Measurements from ENCODE around the gene UCKL1.
"Not testable (repeated sequence)": the region's sequence is repeated elsewhere in the genome, so short reads cannot be mapped to it uniquely, and the experiment has no call there.

Gene UCKL1

DNA sequence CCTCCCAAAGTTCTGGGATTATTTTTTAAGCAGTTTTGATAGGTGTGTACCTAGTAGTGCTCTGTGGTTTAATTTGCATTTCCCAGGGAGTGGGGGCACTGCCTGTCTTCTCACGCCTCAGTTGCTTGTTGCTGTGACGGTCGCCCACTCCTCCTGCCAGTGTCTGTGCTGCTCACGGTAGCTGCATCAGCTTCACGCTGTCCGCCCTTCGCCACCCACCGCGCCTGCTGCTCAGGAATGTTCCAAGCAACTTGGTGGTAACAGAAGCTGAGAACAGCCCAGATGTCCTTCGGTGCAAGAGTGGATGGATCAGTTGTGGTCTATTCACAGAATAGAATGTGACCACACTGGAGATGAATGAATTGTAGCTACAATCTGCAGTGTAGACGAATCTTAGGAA lies 38.4 kb downstream of the UCKL1 start:
- no peak for DNase-seq

DNA sequence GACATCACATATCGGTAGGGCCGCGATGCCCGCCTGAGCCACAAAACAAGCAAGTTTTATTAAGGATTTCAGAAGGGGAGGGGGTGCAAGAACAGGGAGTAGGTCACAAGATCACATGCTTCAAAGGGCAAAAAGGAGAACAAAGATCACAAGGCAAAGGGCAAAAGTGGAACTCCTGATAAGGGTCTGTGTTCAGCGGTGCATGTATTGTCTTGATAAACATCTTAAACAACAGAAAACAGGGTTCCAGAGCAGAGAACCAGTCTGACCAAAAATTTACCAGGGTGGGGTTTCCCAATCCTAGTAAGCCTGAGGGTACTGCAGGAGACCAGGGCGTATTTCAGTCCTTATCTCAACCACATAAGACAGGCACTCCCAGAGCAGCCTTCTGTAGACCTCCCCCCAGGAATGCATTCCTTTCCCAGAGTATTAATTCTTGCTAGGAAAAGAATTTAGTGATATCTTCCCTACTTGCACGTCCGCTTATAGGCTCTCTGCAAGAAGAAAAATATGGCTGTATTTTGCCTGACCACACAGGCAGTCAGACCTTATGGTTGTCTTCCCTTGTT lies 39.8 kb downstream of the UCKL1 start:
- DNase-seq, result not testable (repeated sequence)

DNA sequence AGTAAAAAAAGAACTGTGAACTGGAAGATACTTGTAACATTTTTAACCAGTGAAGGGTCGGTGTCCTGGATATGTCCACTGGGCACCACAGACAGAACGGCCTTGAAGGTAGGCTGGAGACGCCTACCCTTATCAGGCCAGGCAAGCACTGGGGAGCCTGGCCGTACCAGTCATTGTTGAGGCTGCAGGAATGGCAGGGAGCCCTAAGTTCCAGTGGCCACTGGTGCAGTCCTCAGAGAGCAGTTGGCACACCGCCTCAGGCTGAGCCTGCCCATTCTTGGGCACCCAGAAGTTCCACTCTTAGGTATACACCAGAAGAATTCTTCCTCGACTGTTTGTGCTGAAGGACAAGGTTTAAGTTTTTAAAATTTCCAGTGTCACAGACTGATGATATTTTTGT lies 40.7 kb downstream of the UCKL1 start:
- no peak for DNase-seq

DNA sequence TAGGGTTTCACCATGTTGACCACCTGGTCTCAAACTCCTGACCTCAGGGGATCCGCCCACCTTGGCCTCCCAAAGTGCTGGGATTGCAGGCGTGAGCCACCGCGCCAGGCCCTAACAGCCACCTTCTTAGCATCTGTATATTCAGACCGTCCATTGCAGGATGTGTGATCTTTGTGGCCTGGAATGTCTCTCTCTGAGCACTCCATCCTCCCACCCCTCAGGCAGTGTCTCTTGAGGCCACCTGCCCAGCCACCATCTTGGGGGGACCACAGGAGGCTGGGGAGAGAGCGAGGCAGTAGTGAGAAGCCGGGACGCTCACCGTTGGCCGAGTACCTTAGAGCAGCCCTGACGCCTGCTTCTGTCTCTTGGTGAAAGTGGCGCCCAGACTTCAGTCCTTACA lies 42.4 kb downstream of the UCKL1 start:
- no peak for DNase-seq

DNA sequence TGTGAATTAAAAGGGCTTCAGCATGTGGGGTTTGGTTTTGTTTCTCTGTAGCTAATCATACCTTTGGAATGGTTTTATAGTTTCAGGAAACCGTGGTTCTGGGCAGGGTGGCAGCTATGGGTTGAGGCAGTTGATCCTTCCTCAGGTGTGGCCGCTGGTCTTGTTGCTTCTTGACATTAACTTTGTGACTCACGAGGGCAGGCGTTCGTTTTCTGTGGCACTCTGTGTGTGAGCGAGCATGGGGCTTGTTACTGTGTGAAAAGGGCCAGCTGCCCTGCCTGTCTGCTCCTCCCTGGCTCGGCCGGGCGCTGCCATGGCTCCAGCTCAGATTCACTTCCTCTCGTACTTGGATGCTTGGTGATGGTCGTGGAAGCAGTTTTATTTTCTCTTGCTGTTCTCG lies 45.0 kb downstream of the UCKL1 start:
- no peak for DNase-seq

DNA sequence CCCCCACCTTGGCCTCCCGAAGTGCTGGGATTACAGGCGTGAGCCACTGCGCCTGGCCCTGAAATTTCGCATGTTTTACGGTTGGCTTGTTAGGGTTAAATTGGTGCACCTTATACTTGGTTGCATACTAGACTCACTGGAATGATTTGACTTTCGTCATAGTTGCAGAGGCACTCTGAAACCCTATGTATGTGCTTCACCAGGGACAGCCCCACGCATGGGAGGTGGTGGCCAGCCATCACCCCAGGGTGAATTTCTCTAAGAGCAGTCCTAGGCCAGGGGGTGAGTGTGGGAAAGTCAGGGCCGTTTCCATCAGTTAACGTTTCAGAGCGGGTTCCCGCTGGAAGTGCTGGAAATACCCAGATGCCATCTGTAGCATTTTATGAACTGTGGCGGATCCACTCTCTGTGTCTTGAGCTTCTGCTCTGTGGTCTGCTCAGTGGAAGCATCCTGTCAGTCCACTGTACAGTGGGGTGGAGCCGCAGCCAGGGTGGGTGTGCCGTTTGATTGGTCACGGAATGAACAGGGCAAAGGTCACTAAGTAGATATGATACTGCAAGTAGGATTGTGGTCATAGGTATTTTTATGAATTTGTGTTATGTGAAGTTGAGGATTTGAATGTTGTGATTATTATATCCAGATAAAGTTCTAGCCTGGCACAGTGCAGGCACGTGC lies 48.1 kb downstream of the UCKL1 start:
- DNase-seq, result no peak

DNA sequence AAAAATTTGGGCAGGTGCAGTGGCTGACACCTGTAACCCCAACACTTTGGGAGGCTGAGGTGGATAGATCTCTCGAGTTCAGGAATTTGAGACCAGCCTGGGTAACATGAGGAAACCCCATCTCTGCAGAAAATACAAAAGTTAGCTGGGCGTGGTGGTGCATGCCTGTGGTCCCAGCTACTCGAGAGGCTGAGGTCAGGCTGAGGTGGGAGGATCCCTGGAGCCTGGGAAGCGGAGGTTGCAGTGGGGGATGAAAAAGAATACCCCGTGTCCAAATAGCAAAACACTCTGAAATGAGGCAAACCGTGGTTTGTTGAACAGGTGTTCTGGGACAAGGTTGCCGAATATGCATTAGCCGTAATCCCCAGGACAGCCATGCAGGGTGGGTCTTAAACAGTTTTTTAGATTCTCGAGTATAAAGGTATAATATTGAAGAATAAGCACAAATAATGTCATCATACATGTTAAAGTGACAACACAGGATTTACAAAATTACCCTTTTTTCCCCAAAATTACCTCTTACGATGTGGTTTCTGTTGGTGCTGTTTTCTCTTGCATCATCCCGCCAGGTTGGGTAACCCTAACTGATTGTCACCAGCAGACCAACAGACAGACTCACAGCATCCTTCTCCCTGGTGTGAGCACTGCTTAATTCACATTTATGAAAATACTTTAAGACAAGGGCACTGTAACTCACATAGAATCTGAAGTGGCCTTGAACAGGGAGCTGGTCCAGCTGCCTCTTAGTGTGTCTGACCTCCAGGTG lies 52.2 kb downstream of the UCKL1 start:
- DNase-seq, result no peak

DNA sequence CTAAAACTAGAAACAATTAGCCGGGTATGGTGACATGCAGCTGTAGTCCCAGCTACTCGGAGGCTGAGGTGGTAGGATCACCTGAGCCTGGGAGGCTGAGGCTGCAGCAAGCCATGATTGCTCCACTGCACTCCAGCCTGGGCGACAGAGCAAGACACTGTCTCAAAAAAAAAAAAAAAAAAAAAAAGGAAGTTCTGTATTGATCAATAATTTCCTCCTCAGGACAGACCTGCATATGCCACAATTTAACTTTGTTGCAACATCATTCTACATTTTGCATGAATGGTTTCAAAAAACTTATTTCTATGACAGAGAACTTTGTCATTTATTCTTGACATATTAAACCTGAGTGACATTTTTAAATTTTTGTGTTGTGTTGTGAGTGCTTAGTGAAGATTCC lies 55.8 kb downstream of the UCKL1 start:
- no peak for DNase-seq

DNA sequence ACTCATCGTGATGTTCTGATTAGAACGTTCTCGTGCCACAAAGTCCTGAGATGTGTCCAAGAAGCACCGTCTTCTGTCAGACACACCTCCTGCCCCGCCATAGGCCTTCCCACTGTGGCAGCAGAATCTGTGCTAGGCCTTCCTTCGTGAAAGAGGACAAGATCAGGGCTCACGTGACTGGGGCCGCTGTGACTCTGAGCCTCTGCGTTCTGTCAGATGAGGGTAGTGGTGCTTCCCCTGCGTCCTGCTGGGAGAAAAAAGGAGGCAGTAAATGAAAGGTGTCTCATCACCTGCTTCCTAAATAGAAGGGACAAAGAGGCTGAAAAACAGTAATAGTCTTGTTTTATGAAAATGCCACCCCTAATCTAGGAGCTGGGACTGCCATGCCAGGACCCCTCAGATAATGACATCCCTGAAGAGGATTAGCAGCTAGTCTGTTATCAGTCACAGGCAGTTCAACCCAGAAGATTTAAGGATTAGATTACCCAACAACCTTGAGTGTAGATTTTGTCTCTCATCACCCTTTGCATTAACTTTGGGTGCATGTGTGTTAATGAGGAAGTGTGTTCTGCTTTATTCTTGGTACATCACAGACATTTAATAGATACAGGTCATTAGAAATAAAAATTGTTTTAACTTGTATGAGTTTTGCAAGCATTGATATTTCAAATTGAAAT lies 57.2 kb downstream of the UCKL1 start:
- no peak for DNase-seq

DNA sequence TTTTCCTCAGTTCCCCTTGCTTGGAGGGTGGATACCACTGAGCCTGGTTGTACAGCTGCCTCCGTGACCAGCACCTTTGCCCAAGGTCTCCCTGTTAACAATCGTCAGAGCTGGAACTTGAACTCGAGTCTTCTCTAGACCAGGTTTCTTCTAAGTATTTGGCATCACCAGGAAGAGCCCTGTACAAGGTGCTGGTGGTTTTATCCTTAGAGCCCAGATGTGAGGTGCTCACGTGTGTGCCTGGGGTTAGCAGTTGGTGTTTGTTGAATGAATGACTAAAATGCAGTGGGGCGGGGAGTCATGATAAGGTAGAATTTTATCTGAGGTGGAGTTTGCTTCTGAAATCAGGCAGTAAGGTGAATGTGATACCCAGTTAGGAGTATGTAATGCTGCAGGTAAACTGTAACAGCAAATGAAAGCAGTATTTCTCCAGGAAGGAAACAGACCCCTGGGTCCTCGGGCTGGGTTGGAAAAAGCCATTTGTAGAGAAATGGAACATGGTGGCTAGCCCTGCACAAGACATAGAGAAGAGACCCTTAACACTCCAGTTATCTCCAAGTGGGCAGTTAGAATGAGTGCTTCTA lies 58.1 kb downstream of the UCKL1 start:
- no peak for DNase-seq

DNA sequence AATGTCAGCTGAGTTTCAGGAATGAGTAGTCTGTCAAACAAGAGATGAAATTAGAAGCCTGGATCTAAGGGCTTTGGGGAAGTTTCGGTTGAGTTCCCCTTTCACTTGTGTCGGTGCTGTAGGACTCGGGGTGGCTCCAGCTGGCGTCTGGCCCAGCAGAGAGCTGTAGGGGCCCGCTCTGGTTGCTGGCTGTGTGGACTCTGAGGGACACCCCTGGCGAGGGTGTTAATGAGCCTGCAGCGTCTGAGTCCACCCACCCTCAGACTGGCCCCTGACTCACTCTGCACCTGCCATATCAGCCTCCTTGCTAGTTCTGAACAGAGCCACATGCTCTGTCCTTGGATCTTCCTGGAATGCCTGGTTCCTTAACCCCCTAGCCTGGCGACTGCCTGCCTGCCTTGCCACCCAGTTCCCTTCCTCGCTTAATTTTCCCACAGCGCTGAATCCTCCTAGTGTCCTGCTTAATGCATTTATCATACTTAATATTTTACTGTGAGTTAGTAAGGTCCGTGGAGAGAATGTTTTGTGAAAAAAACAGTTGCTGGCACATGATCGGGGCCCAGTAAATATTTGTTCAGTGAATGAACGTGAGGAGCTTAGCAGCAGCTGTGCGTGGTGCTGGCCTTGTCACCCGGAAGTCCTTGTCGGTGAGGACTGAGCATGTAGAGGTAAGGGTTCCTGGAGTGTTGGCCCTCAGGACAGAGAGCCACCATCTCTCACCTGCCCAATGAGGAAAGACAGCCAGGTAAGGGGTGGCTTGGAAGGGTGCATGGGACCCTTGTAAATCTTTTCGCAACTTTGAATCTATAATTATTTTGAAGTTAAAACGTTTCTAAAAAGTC lies 59.7 kb downstream of the UCKL1 start:
- DNase-seq, result no peak

DNA sequence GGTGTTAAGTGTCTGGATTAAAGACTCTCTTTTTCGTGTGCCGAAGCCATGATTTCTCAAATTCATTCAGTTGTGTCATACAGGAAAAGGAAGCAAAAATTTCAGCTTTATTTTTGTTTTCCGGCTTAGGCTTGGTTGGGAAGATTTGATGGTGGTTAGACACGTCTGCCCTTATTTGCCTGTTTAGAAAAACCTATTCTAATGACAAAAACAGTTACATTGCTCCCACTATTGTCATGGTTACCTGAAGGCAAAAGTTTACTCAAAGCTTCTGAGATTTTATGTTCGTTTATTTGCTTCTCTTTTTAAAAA lies 60.3 kb downstream of the UCKL1 start:
- no peak for DNase-seq

DNA sequence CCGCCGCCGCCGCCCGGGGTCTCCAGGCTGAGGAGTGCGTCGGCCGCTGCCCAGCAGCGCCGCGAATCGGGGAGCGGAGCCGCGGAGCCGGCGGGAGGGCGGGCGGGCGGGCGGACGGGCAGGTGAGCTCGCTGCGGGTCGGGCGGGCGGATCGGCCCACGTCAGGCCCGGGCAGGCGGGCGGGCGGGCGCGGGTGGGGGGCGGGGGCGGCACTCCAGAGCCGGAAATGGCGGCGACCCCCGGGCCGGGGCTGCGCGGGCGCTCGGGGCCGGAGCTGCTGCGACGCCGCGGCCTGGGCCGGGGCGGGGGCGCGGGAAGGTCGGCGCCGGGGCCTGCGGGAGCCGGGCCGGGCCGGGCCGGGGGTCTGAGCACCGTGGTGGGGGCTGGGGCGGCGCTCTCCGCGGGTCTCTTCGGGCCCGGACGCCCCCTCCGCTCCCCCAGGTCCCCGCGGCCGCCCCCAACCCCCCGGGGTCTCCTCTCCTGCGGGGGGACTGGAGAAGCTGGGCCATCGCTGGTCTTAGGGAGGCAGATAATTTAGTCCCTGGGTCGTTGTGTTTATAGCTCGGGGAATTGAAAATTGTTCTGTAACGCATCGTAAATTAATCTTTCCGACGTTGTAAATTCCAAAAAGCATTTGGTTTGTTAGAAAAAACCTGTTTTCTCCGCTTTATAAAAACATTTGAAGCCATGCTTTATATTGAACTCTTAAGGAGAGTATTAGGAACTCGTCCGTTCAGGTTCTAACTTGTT lies 60.8 kb downstream of the UCKL1 start:
- no peak for DNase-seq

DNA sequence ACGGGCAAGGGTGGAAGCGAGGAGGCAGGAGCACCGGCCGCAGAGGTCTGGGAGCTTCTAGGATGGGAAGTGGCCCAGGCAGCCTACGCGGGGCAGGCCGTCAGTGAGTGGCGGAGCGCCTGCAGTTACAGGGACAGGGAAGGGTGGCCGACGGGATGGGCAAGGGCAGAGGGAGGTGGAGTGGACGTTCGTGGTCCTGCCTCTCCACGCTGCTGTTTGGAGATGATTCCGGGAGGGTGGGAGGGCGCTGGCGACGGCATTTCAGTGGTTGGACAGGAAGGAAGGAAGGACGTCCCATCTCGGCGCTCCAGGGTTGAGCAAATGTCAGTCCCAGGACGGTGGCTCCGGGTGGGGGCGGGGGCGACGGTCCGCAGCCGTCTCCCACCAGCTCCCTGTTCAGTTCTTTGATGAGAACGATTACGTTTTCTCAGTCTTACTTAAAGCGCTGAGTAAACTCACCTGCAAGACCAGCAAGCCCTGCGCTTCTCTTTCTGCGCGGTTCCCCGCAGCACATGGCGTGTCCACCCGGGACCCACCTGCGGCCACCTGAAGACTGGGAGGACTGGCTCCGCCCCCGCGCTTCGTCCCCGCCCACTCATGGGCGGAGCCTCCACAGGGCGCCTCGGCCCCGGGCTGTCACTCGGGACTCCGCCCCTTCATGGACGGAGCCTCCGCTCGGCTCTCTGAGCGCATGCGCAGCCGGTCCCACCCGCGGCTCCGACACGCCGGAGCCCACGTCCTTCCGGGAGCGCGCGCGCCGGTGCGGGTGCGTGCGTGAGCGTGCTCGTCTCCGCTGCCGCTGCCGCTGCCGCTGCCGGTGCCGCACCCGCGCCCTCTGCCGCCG lies 61.6 kb downstream of the UCKL1 start, which contains the start of gene DNAJC5:
TSS of gene DNAJC5 (plus strand) at position 769 of the 844 bp plus-strand sequence. CDS start 33,220 bp downstream, outside the sequence.
- peak; percentile 95 for DNase-seq

DNA sequence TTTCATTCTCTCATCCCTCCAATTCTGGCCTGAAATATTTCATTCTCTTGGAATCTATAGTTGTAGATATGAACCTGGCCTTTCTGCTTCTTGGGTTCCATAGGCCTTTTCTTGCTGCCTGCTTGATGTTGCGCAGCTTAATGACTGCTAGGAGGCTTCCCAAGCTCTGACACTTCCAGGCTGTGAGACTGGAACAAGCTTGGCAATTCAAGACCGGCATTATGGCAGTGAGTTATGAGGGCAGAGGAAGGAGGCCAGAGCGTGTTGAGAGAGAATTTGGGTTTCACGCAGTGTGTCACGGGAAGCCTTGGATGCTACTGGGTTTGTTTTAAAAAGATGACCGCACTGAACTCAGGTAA lies 62.2 kb downstream of the UCKL1 start:
- no peak for DNase-seq

DNA sequence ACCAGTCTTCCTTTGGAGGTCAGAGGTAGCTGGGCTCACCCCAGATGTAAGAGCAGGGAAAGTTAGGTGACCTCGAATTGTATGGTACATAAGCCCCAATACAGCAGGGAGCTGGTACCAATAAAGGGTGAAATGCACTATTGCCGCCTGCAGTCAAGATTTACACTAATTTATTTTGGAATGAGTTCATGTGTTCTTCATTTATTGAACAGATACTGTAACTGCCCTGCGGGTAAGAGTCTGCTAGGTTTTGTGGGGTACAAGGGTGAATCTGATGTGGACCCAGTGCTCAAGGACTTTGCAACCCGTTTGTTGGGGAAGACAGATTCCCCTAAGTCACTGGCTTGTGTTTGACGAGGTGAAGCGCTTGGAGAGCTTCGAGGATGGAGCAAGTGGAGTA lies 63.8 kb downstream of the UCKL1 start:
- no peak for DNase-seq

DNA sequence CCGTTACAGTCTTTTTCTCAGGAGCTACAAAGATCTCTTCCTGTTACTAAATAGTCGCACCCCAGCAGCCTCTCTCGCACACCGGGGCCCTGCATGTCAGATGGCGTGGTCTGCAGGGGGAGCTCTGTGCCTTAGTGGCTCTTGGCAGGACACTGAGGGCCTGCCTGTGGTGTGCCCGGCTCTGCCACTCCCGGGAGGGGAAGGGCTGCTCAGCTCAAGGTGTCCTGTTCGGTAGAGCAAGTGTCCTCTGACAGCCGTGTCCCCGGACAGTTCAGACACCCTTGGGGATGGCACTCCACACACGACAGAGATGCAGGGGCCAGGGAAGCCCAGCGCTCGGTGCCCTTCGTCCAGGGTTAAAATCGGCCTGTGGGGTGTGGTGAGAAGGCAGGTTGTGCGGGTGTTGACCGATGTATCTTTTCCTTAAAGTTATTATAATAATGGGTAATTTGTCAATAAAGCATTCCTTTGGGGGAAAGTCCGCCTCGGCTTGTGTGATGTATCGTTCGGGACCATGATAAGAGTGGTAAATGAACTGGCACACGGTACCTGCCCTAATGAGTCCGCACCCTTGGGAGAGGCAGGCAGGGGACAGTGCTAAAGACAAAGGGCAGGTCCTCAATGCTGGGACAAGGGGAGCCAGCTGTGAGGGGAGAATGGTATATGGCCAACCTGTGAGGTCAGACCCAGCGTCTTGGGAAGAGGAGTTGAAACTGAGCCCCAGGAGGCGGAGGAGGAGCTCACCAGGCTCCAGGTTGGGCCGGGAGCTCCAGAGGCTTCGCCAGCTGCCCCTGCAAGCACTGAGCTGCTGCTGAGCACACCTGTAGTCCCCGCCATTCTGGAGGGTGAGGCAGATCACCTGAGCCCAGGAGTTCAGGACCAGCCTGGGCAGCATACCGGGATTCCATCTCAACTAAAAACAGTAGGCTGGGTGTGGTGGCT lies 64.9 kb downstream of the UCKL1 start:
- no peak for DNase-seq

DNA sequence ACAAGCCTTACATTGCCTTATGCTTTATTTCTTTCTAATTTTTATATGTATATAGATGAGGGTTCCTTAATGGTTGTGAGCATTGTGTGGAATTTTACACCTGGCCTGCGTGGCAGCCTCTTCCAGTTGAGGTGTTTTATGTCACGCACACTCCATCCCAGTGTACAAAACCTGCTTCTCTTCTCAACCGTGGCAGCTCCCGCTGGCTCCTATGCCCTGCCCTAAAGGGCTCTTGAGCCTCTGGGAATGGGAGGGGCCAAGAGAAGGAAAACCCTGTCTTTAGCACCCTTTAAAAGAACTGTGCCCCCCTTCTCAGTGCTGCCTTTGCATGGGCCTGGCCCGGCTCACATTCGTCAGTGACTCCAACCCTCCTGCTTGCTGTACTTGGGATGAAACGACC lies 65.6 kb downstream of the UCKL1 start:
- DNase-seq, result no peak

DNA sequence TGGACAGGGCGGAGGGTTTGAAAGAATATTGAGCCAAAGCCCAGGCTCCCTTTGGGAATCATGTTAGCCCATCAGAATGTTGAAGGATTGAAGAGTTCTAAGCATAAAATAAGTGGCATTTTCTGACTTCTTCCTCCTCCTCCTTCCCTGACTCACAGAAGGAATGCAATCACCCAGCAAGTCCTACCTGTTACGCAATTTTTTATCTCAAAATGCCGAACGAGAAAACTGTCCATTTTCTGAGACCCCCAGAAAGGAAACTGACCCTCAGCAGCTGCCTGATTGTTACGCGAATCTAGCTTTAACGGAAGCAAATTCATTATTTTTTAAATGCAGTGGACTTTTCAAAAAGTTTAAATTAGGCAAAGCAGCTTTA lies 66.0 kb downstream of the UCKL1 start:
- no peak for DNase-seq
